HepG2 (cell line): ENCODE measurements around the gene SAYSD1. TPM values are rescaled to one million over a fixed set of nuclear protein-coding genes. Genes with fewer than 3 reads are reported as not detected.
A peak's percentile ranks its signal among the peaks of the same experiment; 100 is the strongest.

ENCODE experiments used
- ATAC-seq: fragments of 200-7000 bp; cut with Tn5 transposase; 3 replicates; pipeline ENCODE4 v1.9.1; 2020; ENCODE audit warnings: mild to moderate bottlenecking, moderate library complexity
- BruUV-seq: library from RNA; stranded (reverse); fragments of 400-500 nt; replicated peaks from 2 replicates; lab custom pipeline; 2021; lab: Mats Ljungman, UMichigan
- CTCF ChIA-PET: fragments of 300-600 bp; formaldehyde crosslinking; extraction: SDS; loops from one replicate; lab custom pipeline; 2021; ENCODE audit warnings: low total read pairs, inconsistent platforms, low intra/inter-chr PET ratio; lab: Yijun Ruan, JAX
- POLR2A ChIA-PET: fragments of 350-600 bp; sonication (Branson Sonifier 250); formaldehyde crosslinking; loops from one replicate; lab custom pipeline; 2020; ENCODE audit warnings: antibody characterized with exemption, inconsistent platforms; lab: Yijun Ruan, JAX
- DNase-seq: peaks from one replicate; pipeline ENCODE4 v3.0.0-alpha.2; 2015; ENCODE audit warnings: low spot score
- FAIRE-seq: peaks from 3 replicates; lab custom pipeline; 2011; peaks lifted over from hg19 to GRCh38; lab: Jason Lieb, UNC
- H2AFZ ChIP-seq: one replicate; pipeline ENCODE4 v1.6.1; 2011; ENCODE audit warnings: low read length, inconsistent platforms
- H3K27ac ChIP-seq: fragments of 300-600 bp; 3 replicates; pipeline ENCODE4 v1.8.0; 2011; ENCODE audit warnings: mixed run types, mild to moderate bottlenecking, mixed read lengths, low read length, inconsistent platforms; ENCODE audit not compliant: insufficient read depth; ENCODE audit errors: extremely low read length
- H3K27me3 ChIP-seq, 2 experiments: fragments of 200-600 bp in 1 of 2; 2 replicates in 1 of 2; 3 replicates in 1 of 2; pipeline versions ENCODE4 v1.6.0 to v1.8.0; 2011; ENCODE audit warnings: low read length in 2 of 2, mild to moderate bottlenecking in 2 of 2, moderate library complexity in 2 of 2, inconsistent platforms in 1 of 2; ENCODE audit not compliant: insufficient read depth in 2 of 2, control insufficient read depth in 1 of 2
- H3K36me3 ChIP-seq, 2 experiments: fragments of 200-600 bp in 1 of 2; replicated peaks in 1 of 2; 2 replicates in 1 of 2; 3 replicates in 1 of 2; pipeline versions ENCODE4 v1.5.1 to v1.8.0; 2011; ENCODE audit warnings: low read length in 2 of 2, inconsistent platforms in 1 of 2; ENCODE audit not compliant: insufficient read depth in 2 of 2, control insufficient read depth in 1 of 2
- H3K4me1 ChIP-seq: 2 replicates; pipeline ENCODE4 v1.5.1; 2012; ENCODE audit warnings: low read length, inconsistent platforms; ENCODE audit not compliant: insufficient read depth
- H3K4me2 ChIP-seq: 2 replicates; pipeline ENCODE4 v1.6.0; 2011; ENCODE audit warnings: low read depth, low read length, inconsistent platforms
- H3K4me3 ChIP-seq, 3 experiments: fragments of 200-600 bp in 1 of 3; sonication (generic), shearing (Covaris generic) in 1 of 3; replicated peaks in 1 of 3; 2 replicates each; pipeline ENCODE4 v1.5.1; 2011 to 2016; ENCODE audit warnings: low read length in 3 of 3, inconsistent platforms in 2 of 3, low read depth in 2 of 3, mild to moderate bottlenecking in 2 of 3, control low read depth in 1 of 3, mixed read lengths in 1 of 3; ENCODE audit not compliant: insufficient read depth in 1 of 3
- H3K79me2 ChIP-seq: one replicate; pipeline ENCODE4 v1.6.1; 2011; ENCODE audit warnings: low read length, inconsistent platforms; ENCODE audit not compliant: insufficient read depth
- H3K9ac ChIP-seq: 2 replicates; pipeline ENCODE4 v1.6.0; 2011; ENCODE audit warnings: mild to moderate bottlenecking, low read depth, low read length, inconsistent platforms; ENCODE audit not compliant: insufficient read depth
- H3K9me3 ChIP-seq: 2 replicates; pipeline ENCODE4 v1.5.1; 2012; ENCODE audit warnings: mild to moderate bottlenecking, low read length
- H4K20me1 ChIP-seq: 2 replicates; pipeline ENCODE4 v1.6.0; 2011; ENCODE audit warnings: inconsistent platforms, mild to moderate bottlenecking, low read length, moderate library complexity; ENCODE audit not compliant: insufficient read depth
- ARNT ChIP-seq: fragments of 450-650 bp; IDR thresholded peaks from 2 replicates; pipeline ENCODE4 v1.6.1; 2017
- CBX1 ChIP-seq: IDR thresholded peaks from one replicate; pipeline ENCODE4 v1.6.1; 2016; ENCODE audit warnings: antibody characterized with exemption, low read depth
- HNF4G ChIP-seq, 2 experiments: sonication (generic) in 1 of 2; formaldehyde crosslinking in 1 of 2; IDR thresholded peaks; 2 replicates each; pipeline versions ENCODE4 v1.4.0 to v1.6.1; 2011 to 2020; ENCODE audit warnings: borderline replicate concordance in 2 of 2, low read depth in 2 of 2, mild to moderate bottlenecking in 2 of 2, low read length in 1 of 2, missing genetic modification reagents in 1 of 2, moderate library complexity in 1 of 2
- KAT2B ChIP-seq: fragments of 150-350 bp; IDR thresholded peaks from 2 replicates; pipeline ENCODE4 v1.6.1; 2014; ENCODE audit warnings: low read depth, low read length, borderline replicate concordance
- KLF16 ChIP-seq, 2 experiments: sonication (generic) in 1 of 2; formaldehyde crosslinking in 1 of 2; IDR thresholded peaks; 2 replicates each; pipeline versions ENCODE4 v1.6.1 to v1.8.0; 2016 to 2023; ENCODE audit warnings: missing genetic modification reagents in 2 of 2, missing compliant biosample characterization in 1 of 2
- NFYB ChIP-seq: sonication (generic); formaldehyde crosslinking; IDR thresholded peaks from 2 replicates; pipeline ENCODE4 v1.4.0; 2020; ENCODE audit warnings: missing genetic modification reagents
- PITX1 ChIP-seq: sonication (generic); formaldehyde crosslinking; IDR thresholded peaks from 2 replicates; pipeline ENCODE4 v1.5.1; 2020; ENCODE audit warnings: mild to moderate bottlenecking, missing genetic modification reagents
- TCF7 ChIP-seq: sonication (generic); IDR thresholded peaks from 2 replicates; pipeline ENCODE4 v1.6.1; 2016; ENCODE audit warnings: antibody characterized with exemption, low read depth
- THRA ChIP-seq: sonication (generic); formaldehyde crosslinking; IDR thresholded peaks from 2 replicates; pipeline ENCODE4 v1.4.0; 2020; ENCODE audit warnings: missing genetic modification reagents, borderline replicate concordance
- ZBTB7B ChIP-seq: sonication (generic); formaldehyde crosslinking; IDR thresholded peaks from 2 replicates; pipeline ENCODE4 v1.4.0; 2020; ENCODE audit warnings: missing genetic modification reagents
- ZNF460 ChIP-seq: sonication (generic); formaldehyde crosslinking; IDR thresholded peaks from 2 replicates; pipeline ENCODE4 v1.5.1; 2020; ENCODE audit warnings: missing genetic modification reagents, mild to moderate bottlenecking, borderline replicate concordance
- ZNF746 ChIP-seq: sonication (generic); formaldehyde crosslinking; IDR thresholded peaks from 2 replicates; pipeline ENCODE4 v1.8.0; 2022; ENCODE audit warnings: mild to moderate bottlenecking, missing genetic modification reagents
- ZNF776 ChIP-seq: sonication (generic); formaldehyde crosslinking; IDR thresholded peaks from 2 replicates; pipeline ENCODE4 v1.4.0; 2020; ENCODE audit warnings: mild to moderate bottlenecking, missing genetic modification reagents
- WGBS: methylation state at CpG from one replicate; pipeline ENCODE4 v1.1.6; 2017; ENCODE audit warnings: low lambda C conversion rate; 5-methylcytosine and 5-hydroxymethylcytosine counted together
- in situ Hi-C: cut with HindIII; loops from 2 replicates; pipeline ENCODE4 v1.10.0; 2017; ENCODE audit warnings: low pct_unique_long_range_greater_than_20kb; ENCODE audit not compliant: extremely low pct_ligation_motif_present
- intact Hi-C: fragments of 100-400 bp; cut with micrococcal nuclease; formaldehyde crosslinking; loops from one replicate; pipeline ENCODE4 v1.10.0; 2022; ENCODE audit not compliant: unreplicated experiment
- polyA plus RNA-seq, 8 experiments: library from polyadenylated mRNA; depleted of rRNA in 3 of 8; stranded (reverse) in 7 of 8; unstranded in 1 of 8; fragments of >200 nt; fragmentation: Illumina TruSeq in 4 of 8; extraction: Trizol in 4 of 8; gene quantifications; 2 replicates each; pipeline versions ENCODE4 v1.2.1 to v1.2.3, GENCODE V29; 2011 to 2016; ENCODE audit warnings: low read depth in 4 of 8, missing spikeins in 1 of 8, mixed read lengths in 1 of 8; ENCODE audit not compliant: insufficient read depth in 1 of 8
- total RNA-seq, 5 experiments: library from RNA; depleted of rRNA; stranded (reverse); fragments of >200 nt; fragmentation: Illumina TruSeq; extraction: Trizol; gene quantifications; 2 replicates each; pipeline ENCODE4 v1.2.3, GENCODE V29; 2016; ENCODE audit warnings: low read depth in 1 of 5
- TF ChIP-seq, protein P1 (sequence below): sonication (generic); formaldehyde crosslinking; IDR thresholded peaks from 2 replicates; pipeline ENCODE4 v1.5.0; 2020; ENCODE audit warnings: mild to moderate bottlenecking, missing genetic modification reagents, moderate library complexity
- TF ChIP-seq, protein P2 (sequence below): sonication (generic); formaldehyde crosslinking; IDR thresholded peaks from 2 replicates; pipeline ENCODE4 v1.4.0; 2020; ENCODE audit warnings: missing genetic modification reagents

The SAYSD1 gene
- total and polyA plus RNA-seq, 2 of the 13 experiments (the other 11 are each of a cell fraction or from before 2014, with no cell fraction given), result 10.1 to 16.0 TPM

GRCh38 chr6:39157511-39157910 lies 42.5 kb upstream of the SAYSD1 start:
- H3K36me3 ChIP-seq, result no peaks in the 10 kb centered on the region
- H2AFZ ChIP-seq, result no peak overlapping the region
- 0 out of 5 replicates have a peak, but pooled peaks cover 0 to under 1% of the 10 kb centered on the region in 2 experiments for H3K27me3 ChIP-seq
- BruUV-seq, result no TSS peak
- ChIA-PET CTCF (no interaction called here), POLR2A (no interaction called here)
- H3K79me2 ChIP-seq, result no peaks in the 10 kb centered on the region
- no peaks in the 10 kb centered on the region for H4K20me1 ChIP-seq
- intact Hi-C loops, result no loop called here
- DNase-seq, result no peak
- H3K4me2 ChIP-seq, result no peak overlapping the region
- no peak for TF ChIP-seq ZNF746
- TF ChIP-seq, protein P1, sequence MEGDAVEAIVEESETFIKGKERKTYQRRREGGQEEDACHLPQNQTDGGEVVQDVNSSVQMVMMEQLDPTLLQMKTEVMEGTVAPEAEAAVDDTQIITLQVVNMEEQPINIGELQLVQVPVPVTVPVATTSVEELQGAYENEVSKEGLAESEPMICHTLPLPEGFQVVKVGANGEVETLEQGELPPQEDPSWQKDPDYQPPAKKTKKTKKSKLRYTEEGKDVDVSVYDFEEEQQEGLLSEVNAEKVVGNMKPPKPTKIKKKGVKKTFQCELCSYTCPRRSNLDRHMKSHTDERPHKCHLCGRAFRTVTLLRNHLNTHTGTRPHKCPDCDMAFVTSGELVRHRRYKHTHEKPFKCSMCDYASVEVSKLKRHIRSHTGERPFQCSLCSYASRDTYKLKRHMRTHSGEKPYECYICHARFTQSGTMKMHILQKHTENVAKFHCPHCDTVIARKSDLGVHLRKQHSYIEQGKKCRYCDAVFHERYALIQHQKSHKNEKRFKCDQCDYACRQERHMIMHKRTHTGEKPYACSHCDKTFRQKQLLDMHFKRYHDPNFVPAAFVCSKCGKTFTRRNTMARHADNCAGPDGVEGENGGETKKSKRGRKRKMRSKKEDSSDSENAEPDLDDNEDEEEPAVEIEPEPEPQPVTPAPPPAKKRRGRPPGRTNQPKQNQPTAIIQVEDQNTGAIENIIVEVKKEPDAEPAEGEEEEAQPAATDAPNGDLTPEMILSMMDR, result peak; percentile 16; the same call in 1 of the 2 replicates
- TF ChIP-seq, all 625 proteins: peak for 1
- H3K4me1 ChIP-seq, result no peaks in the 10 kb centered on the region
- 0% methylated on average over 3 of the region's 3 CpGs for WGBS
- in situ Hi-C loops, result no loop called here
- no peak overlapping the region for H3K27ac ChIP-seq
- no peaks in the 10 kb centered on the region for H3K9me3 ChIP-seq
- FAIRE-seq (no peak), ATAC-seq (peak; percentile 72)
- no peak overlapping the region for H3K9ac ChIP-seq
- H3K4me3 ChIP-seq, result no peak overlapping the region

- no peak overlapping the region for H3K4me2 ChIP-seq
- ChIA-PET CTCF (no interaction called here), POLR2A (no interaction called here)
- no peak for ATAC-seq
- no peaks in the 10 kb centered on the region for H3K79me2 ChIP-seq
- H2AFZ ChIP-seq, result no peak overlapping the region
- no peaks in the 10 kb centered on the region for H4K20me1 ChIP-seq
- no peaks in the 10 kb centered on the region for H3K36me3 ChIP-seq
- in situ Hi-C loops, result no loop called here
- H3K4me1 ChIP-seq, result no peaks in the 10 kb centered on the region
- H3K27ac ChIP-seq, result no peak overlapping the region
- FAIRE-seq, result no peak
- BruUV-seq, result no TSS peak
- 0 out of 5 replicates have a peak, but pooled peaks cover 0 to 5% of the 10 kb centered on the region in 2 experiments for H3K27me3 ChIP-seq
- intact Hi-C loops, result no loop called here
- 24% methylated on average over 3 of the region's 3 CpGs for WGBS
- no peak overlapping the region for H3K9ac ChIP-seq
- no peak overlapping the region for H3K4me3 ChIP-seq
- DNase-seq, result no peak
- TF ChIP-seq ZBTB7B (CRISPR knock-in tag), result no peak
- no peak for TF ChIP-seq THRA (CRISPR knock-in tag)
- no peak for TF ChIP-seq ARNT
- no peak for TF ChIP-seq HNF4G (IDR thresholded peaks at IDR 0.05; ENCODE audit: borderline replicate concordance, low read depth, low read length)
- TF ChIP-seq HNF4G (CRISPR knock-in tag; IDR thresholded peaks at IDR 0.05; ENCODE audit: borderline replicate concordance, low read depth), result no peak
- no peak for TF ChIP-seq NFYB
- TF ChIP-seq KAT2B, result no peak
- TF ChIP-seq KLF16 (CRISPR knock-in tag; IDR thresholded peaks at IDR 0.05), result no peak
- no peak for TF ChIP-seq TCF7
- TF ChIP-seq PITX1 (CRISPR knock-in tag), result no peak
- TF ChIP-seq, protein P2, sequence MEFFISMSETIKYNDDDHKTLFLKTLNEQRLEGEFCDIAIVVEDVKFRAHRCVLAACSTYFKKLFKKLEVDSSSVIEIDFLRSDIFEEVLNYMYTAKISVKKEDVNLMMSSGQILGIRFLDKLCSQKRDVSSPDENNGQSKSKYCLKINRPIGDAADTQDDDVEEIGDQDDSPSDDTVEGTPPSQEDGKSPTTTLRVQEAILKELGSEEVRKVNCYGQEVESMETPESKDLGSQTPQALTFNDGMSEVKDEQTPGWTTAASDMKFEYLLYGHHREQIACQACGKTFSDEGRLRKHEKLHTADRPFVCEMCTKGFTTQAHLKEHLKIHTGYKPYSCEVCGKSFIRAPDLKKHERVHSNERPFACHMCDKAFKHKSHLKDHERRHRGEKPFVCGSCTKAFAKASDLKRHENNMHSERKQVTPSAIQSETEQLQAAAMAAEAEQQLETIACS (CRISPR knock-in tag), result no peak
- no peak for TF ChIP-seq ZNF776
- TF ChIP-seq CBX1, result no peak
- no peak for TF ChIP-seq ZNF460 (CRISPR knock-in tag)
- H3K9me3 ChIP-seq, result no peaks in the 10 kb centered on the region
These were observed 41.8 kb upstream of the SAYSD1 start for GRCh38 chr6:39156801-39157200.
